ENCODE data around the gene EPHA6. TPM values are rescaled to one million over a fixed set of nuclear protein-coding genes. Genes with fewer than 3 reads are reported as not detected.
"Not testable (repeated sequence)": the region's sequence is repeated elsewhere in the genome, so short reads cannot be mapped to it uniquely, and the experiment has no call there.

The EPHA6 gene
- polyA plus RNA-seq, 3 donors = 0.06 to 1.1 (median 0.10) TPM

DNA sequence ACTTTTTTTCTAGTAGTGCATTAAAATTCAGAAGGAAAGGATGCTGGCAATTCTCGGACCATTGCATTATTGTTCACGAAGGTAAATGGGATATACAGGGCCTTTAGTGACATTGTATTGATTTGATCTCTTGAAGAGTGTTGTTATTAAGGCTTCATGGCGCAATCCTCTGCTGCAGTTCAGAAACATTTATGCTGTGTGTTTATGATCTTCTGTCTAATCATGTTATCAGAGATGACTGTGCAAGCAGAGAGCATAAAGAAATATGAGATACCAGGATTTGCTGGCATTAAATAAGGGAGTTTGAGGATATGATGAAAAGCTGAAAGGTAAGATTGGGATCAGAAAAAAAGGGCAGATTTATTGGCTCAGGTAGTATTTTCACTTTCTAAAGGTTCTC is 180.6 kb downstream of the EPHA6 start:
- WGBS, 3 donors = 82 to 93% (median 91%) methylated on average over 3 of the region's 3 CpGs

DNA sequence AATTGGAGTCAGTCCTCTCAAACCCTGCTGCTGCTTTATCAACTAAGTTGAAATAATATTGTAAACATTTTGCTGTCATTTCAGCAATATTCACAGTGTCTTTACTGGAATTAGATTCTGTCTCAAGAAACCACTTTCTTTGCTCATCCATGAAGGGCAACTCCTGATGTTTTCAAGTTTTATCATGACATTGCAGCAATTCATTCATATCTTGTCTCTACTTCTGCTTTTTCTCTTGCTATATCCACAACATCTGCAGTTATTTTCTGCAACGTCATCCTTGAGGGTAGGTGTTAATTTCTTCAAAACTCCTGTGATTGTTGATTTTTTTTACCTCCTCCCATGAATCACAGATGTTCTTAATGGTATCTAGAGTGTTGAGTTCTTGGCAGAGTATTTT is 181.6 kb downstream of the EPHA6 start:
- WGBS, 3 donors = 34 to 69% (median 48%) methylated on average over 1 of the region's 1 CpG

More for the DNA sequence above, 180.6 kb downstream of the EPHA6 start:
- H3K27ac ChIP-seq (ENCODE audit: low read depth, low read length) = no peak overlapping the region

DNA sequence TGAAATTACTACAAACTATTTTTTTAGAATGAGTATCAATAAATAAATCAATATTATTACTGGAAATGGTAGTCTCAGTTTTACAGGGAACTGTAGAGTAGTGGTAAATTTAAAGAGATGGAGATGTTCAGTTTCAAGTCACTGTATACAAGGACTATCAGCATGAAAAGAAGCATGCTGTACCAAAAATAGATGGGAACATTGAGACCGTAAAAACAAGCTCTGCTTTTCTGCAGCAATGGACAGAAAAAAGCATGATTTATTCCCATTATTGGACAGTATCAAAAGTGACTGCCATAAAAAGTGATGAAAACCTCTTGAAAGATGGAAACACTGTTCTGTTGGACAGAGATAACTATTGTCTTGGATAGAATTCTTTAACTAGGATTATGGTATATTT is 187.2 kb downstream of the EPHA6 start:
- 68 to 93% (median 77%) methylated on average over 1 of the region's 1 CpG for WGBS, 3 donors
- no peak overlapping the region for H3K27ac ChIP-seq (ENCODE audit: low read depth, low read length)

More for the DNA sequence above, 181.6 kb downstream of the EPHA6 start:
- no peak overlapping the region for H3K27ac ChIP-seq (ENCODE audit: low read depth, low read length)

DNA sequence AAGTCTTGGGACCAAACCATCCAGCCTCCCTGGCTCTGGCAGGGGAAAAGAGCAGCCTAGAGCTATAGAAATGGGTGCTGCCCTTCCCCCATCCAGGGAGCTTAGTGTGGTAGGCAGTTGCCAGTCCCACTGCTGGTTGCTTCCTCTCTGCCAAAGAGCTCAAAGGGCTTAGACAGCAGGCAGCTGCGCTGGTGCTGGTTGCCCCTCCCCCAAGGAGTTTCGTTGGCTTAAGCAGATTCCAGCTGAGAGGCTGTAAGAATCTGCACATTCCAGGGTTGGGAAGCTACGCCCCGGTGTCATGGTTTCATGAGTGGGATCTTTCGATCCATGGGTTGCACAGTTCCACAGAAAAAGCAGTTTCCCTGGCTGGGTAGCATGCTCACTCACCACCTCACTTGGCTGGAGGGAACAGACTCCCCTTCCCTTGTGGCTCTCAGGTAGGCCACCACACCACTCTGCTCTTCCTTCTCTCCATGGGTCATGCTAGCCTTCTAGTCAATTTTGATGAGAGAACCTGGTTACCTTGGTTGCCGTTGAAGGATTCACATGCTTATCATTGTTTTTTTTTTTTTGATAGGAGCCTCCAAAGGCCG is 195.1 kb downstream of the EPHA6 start:
- H3K27ac ChIP-seq (ENCODE audit: low read depth, low read length) = no peak overlapping the region
- 74 to 79% (median 74%) methylated on average over 7 of the region's 7 CpGs for WGBS, 3 donors

DNA sequence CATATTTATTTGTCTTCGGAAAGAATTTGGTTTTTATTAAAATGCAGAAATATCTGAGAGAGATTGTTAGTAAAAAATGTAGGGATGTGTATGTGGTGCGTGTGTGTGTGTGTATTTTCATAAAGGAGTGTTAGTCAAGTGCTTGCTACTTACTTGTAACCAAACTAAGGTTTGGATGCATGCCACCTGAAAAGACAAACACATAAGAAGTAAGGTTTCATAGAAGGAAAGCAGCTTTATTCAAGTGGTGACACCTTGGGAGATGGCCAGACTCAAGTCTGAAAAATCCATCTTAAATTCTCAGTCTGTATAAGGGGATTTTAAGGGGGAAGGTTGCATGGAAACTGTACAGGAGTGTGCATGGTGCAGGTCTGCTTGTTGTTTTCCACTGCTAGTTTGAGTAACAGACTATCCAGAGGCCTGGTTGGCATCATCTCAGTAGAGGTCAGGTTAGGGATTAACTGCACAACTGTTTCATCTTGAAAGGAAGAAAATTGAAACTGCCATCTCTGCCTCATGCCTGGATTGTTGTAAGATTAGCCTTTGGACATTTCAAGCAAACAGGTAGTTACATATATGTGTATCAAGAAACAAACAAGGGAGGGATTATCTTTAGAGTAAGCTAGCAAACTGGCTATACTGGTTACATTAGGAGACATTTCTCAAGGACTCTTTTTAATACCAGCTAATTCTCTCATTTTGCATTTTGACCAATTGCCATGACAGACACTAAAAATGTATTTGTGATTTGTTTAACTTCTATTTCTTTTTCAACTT is 196.7 kb downstream of the EPHA6 start:
- WGBS, 3 donors = 78 to 86% (median 85%) methylated on average over 2 of the region's 2 CpGs
- no peak overlapping the region for H3K27ac ChIP-seq (ENCODE audit: low read depth, low read length)

DNA sequence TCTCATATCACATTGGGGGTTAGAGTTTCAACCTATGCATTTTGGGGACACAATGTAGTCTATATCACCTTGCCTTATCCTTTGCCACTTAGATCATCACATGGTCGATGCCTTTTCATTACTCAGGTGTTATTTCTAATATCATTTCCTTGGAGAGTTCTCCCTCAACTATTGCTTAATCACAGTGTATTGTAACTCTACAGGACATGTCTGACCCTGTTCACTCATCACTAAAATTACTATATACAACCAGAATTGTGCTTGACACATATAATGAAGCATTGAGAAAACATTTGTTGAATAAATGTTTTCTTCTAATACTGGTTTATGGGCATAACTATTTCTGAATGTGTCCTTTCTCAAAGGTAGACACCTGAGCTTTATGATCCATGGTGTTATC is 207.4 kb downstream of the EPHA6 start:
- 81 to 85% (median 83%) methylated on average over 1 of the region's 1 CpG for WGBS, 3 donors
- no peak overlapping the region for H3K27ac ChIP-seq (ENCODE audit: low read depth, low read length)

DNA sequence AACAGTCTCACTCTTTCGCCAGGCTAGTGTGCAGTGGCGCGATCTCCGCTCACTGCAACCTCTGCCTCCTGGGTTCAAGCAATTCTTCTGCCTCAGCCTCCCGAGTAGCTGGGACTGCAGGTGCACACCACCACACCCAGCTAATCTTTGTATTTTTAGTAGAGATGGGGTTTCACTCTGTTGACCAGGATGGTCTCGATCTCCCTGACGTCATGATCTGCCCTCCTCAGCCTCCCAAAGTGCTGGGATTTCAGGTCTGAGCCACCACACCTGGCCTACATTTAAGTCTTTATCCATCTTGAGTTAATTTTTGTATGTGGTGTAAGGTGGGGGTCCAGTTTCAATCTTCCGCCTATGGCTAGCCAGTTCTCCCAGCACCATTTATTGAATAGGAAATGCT is 211.2 kb downstream of the EPHA6 start:
- 89 to 95% (median 94%) methylated on average over 8 of the region's 8 CpGs for WGBS, 3 donors
- not testable (repeated sequence) for H3K27ac ChIP-seq (ENCODE audit: low read depth, low read length)

DNA sequence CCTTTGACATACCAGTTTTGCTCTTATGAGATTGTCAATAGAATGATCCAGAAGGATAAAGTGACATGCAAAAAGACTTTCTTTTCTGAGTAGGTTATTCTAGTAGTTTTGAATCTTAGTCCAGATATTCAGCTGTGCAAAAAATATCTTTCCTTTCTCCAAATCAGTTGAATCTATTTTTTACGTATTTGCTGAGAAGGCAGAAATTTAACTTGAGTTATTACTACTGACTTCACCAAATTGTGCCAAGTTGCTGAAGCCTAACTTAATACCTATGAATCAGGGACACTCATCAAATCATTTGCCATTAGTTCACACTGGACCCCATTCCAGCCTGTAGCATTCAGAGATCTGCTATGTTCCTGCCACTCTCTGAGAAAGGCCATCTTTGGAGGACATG is 215.6 kb downstream of the EPHA6 start:
- H3K27ac ChIP-seq (ENCODE audit: low read depth, low read length) = no peak overlapping the region
- WGBS, 3 donors = 83 to 92% (median 88%) methylated on average over 1 of the region's 1 CpG

DNA sequence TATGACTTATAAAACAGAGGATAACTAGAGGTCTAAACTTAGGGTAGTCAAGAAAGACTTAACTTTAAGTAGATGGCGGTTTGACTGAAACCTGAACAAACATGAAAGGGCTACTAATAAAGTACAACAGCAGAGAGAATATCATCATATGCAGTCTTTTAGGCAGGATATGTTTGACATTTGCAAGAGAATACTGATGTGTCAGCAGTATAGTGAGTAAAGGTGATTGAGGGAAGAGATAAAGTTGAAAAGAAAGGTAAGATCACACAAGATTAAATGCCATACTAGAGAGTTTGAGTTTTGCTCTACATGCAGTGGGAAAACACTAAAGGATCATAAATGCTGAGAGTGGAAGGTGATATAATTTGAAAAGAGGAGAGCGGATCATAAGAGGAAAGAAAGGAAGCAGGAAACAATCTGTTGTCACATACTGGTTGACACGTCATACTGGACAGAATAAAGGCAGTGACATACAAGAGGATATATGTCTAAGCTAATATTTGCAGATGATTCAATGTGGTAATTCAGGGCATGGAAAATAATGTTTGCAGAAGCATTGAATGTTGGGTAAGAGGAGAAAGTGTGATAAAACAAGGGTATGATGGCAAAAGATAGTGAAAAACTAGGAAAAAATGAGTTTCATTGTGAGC is 223.0 kb downstream of the EPHA6 start:
- no peak overlapping the region for H3K27ac ChIP-seq (ENCODE audit: low read depth, low read length)
- 80 to 88% (median 84%) methylated on average over 3 of the region's 3 CpGs for WGBS, 3 donors

DNA sequence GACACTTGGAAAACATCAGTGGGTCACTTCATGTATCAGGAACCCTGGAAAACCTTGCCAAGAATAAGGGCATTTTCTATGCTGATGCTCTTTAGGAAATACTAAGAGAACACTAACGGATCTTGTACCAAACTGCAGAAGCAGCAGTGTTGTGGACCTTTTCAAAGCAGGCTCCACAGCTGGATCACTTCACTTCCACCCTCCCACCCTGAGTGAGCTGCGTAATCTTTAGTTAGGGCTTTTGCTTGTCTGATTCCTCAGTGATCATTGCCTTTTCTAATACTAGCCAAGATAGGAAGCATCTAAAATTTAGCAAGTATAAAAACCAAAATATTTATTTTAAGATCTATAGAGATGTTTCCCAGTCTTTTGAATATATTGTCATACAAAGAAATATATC is 229.0 kb downstream of the EPHA6 start:
- 62 to 79% (median 69%) methylated on average over 2 of the region's 2 CpGs for WGBS, 3 donors
- no peak overlapping the region for H3K27ac ChIP-seq (ENCODE audit: low read depth, low read length)

DNA sequence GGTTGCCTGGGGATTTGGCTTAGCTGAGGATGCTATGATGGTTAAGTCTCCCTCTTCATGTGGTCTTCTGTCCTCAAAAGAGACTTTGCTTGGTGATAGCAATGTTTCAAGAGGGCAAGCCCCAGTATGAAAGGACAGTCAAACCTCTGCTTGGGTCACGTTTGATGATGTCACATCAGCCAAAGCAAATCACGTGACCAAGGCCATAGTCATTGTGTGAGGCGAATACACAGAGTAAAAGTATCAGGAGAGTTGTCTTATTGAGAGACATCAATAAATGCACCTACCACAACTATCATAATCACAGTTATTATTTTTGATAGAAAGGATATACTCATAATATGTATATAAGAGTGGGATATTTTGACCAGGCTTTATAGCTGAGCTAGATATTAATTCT is 243.0 kb downstream of the EPHA6 start:
- H3K27ac ChIP-seq (ENCODE audit: low read depth, low read length) = no peak overlapping the region
- 84 to 87% (median 86%) methylated on average over 3 of the region's 3 CpGs for WGBS, 3 donors

DNA sequence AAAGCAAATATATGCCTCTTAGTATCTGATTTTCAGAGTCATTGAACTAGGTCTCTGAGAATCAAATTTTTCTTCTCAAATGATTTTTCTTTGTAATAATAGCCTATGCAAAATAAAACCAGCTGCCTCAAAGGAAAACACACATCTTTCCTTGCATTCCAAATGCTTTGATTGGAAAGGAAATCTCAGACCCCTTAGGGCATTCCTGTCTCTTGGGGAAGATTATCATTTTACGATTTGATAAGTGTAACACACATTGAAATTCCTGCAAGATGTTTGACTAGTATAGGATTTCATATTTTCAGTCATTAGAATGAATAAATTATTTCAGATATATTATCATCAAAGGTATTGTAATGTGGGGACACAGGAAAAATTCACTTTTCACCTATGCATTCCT is 244.8 kb downstream of the EPHA6 start:
- no peak overlapping the region for H3K27ac ChIP-seq (ENCODE audit: low read depth, low read length)
- 58 to 74% (median 70%) methylated on average over 1 of the region's 1 CpG for WGBS, 3 donors

DNA sequence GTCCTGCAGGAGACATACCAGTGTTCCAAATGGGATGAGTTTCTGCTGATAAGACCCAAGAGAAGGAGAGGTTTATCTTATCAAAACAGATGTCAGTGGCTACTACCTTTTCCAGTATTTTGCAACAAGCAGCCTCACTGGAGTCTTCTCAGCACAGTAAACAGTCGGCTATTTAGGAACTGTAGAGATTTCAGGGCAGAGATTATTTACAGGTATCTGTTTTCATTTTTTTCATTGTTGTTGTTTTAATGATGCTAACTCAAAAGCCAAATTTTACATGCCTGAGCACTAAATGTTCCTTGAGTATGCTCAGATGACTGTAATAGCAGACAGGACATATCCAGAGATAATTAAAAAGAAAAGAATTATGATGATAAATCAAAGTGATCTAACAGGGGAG is 252.1 kb downstream of the EPHA6 start:
- no peak overlapping the region for H3K27ac ChIP-seq (ENCODE audit: low read depth, low read length)
- 33 to 53% (median 39%) methylated on average over 1 of the region's 1 CpG for WGBS, 3 donors

DNA sequence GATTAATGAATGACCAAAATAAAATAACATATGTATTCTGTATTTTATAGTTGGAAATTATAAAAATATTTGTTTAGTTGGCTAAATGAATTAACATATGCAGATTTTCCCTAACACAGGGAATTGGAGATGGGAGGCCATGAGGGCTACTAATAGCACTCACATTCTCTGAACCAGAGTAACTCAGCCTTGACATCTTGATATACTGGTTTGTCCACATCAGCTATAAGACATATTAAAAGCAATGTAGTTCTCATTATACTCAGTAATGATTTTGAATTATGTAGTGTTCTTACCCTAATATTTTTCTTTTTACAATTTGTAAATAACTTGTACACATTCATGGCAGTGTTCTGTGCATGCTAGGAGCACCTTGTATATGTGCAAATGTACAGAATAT is 255.9 kb downstream of the EPHA6 start:
- no peak overlapping the region for H3K27ac ChIP-seq (ENCODE audit: low read depth, low read length)

DNA sequence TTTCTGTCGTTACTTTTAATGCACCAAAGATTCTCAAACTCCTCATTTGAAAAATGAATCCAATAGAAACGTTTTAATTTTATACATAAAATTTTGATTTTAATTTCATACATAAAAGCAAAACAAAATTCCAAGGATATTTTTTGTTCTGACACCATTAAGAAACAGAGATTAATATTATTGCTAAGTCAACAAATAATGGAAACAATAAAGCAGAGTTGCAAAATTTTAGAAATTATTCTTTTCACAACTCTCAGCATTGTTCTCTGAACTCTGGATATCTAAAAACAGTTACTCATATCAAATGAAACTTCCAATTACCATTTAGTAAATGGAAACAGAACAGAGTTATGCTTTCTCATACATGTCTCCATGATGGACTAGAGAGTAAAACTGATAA is 260.2 kb downstream of the EPHA6 start:
- 61 to 74% (median 70%) methylated on average over 2 of the region's 2 CpGs for WGBS, 3 donors
- H3K27ac ChIP-seq (ENCODE audit: low read depth, low read length) = no peak overlapping the region

DNA sequence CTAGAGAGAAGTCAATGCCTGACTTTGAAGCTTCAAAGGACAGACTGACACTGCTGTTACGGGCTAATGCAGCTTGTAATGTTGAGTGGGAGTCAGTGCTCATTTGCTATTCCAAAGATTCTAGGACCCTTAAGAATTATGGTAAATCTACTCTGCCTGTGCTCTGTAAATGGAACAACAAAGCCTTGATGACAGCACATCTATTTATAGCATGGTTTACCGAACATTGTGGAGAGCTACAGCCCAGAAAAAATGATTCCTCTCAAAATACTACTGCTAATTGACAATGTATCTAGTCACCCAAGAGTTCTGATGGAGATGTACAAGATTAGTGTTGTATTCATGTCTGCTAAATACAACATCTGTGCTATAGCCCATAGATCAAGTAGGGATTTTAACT is 262.3 kb downstream of the EPHA6 start:
- 60 to 66% (median 62%) methylated on average over 2 of the region's 2 CpGs for WGBS, 3 donors
- H3K27ac ChIP-seq (ENCODE audit: low read depth, low read length) = no peak overlapping the region

DNA sequence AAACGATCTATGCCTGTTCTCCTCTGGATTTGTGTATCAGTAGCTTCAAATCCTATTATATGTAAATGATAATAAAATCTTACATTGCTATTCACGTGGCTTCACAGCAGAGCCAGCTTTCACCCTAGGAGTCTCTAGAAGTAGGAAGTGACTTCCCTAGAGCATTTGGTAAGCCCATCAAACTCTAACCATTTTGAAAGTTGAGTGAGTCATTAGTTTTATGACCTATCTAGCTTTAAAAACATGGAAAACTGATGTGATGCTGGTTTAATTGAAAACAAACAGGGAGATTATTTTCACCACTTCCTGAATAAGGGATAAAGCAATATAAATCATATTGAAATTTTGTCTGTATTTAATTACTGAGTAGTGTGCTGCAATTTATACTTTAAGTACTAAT is 275.2 kb downstream of the EPHA6 start:
- WGBS, 3 donors = 60 to 66% (median 60%) methylated on average over 2 of the region's 2 CpGs
- H3K27ac ChIP-seq (ENCODE audit: low read depth, low read length) = no peak overlapping the region

DNA sequence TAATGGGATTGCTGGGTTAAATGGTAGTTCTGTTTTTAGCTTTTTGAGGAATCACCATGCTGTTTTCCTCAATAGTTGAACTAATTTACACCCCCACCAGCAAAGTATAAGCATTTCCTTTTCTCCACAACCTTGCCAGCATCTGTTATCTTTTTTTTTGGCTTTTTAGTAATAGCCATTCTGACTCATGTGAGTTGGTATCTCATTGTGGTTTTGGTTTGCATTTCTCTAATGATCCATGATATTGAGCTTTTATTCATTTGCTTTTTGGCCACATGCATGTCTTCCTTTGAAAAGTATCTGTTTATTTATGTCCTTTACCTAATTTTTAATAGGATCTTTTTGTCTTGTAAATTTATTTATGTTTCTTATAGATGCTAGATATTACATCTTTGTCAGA is 288.2 kb downstream of the EPHA6 start:
- H3K27ac ChIP-seq (ENCODE audit: low read depth, low read length) = no peak overlapping the region

DNA sequence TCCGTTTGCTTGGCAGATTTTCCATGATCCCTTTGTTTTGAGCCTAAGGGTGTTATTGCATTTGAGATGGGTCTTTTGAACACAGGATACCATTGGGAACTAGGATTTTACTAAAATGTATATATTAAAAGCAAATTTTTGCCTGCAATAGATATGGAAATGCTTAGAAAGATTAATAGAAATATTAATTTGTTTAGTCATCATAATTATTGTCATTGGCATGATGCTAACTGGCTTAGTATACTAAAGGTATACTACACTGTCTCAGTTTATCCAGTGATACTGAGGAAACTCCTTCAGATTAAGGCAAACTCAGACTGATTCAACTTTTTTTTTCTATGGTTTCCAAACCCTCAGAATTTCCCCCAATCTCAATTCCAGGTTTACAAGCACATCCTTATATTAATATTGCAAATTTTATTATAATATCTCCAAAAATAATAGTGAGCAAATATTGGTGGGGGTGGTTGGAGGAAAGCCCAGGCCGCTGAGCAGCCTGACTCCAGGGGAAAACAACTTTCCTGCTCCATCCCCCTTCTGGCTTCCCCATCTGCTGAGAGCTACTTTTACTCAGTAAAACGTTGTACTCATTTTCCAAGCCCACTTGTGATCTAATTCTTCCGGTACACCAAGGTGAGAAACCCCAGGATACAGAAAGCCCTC is 291.7 kb downstream of the EPHA6 start:
- WGBS, 3 donors = 52 to 60% (median 54%) methylated on average over 4 of the region's 4 CpGs
- no peak overlapping the region for H3K27ac ChIP-seq (ENCODE audit: low read depth, low read length)

Data from adipose tissue (tissue), 3 donors.